ENCODE data around the gene HTRA3.

Gene HTRA3

GRCh38 chr4:8264106-8264505, 5.4 kb upstream of the HTRA3 start:
- Histone ChIP-seq H3K27ac (no peak overlapping the region), H3K4me3 (no peak overlapping the region)

- H3K4me3 ChIP-seq = no peak overlapping the region
- no peak overlapping the region for H3K27ac ChIP-seq
These were observed 4.2 kb upstream of the HTRA3 start for GRCh38 chr4:8265171-8265929.

GRCh38 chr4:8266088-8266487, 3.5 kb upstream of the HTRA3 start:
- H3K27ac ChIP-seq = peak overlapping the region in 2 of 21 experiments; percentile 4 to 24
- no peak overlapping the region for H3K4me3 ChIP-seq

GRCh38 chr4:8266508-8266907, 3.0 kb upstream of the HTRA3 start:
- Histone ChIP-seq H3K27ac (peak overlapping the region in 2 of 21 experiments; percentile 4 to 24), H3K4me3 (no peak overlapping the region)

GRCh38 chr4:8267077-8267476, 2.5 kb upstream of the HTRA3 start:
- Histone ChIP-seq H3K27ac (peak overlapping the region in 1 of 21 experiments; percentile 33), H3K4me3 (no peak overlapping the region)

GRCh38 chr4:8268211-8268610, 1.3 kb upstream of the HTRA3 start:
- no peak overlapping the region for H3K27ac ChIP-seq
- no peak overlapping the region for H3K4me3 ChIP-seq

GRCh38 chr4:8268901-8269534, 536 bp upstream of the HTRA3 start:
- Histone ChIP-seq H3K27ac (peak overlapping the region in 9 of 21 experiments; percentile 15 to 77 (median 46)), H3K4me3 (peak overlapping the region in 2 of 7 experiments; percentile 27 to 36)

GRCh38 chr4:8270418-8270771, 841 bp downstream of the HTRA3 start:
- H3K27ac ChIP-seq = peak overlapping the region in 10 of 21 experiments; percentile 1 to 81 (median 47)

GRCh38 chr4:8270912-8271815, 1.6 kb downstream of the HTRA3 start:
- Histone ChIP-seq H3K4me3 (peak overlapping the region in 5 of 7 experiments; percentile 6 to 43 (median 25)), H3K27ac (peak overlapping the region in 7 of 21 experiments; percentile 6 to 81 (median 67))

More at GRCh38 chr4:8270418-8270771, 841 bp downstream of the HTRA3 start:
- peak overlapping the region; percentile 2 to 43 (median 25) for H3K4me3 ChIP-seq

GRCh38 chr4:8271821-8272220, 2.3 kb downstream of the HTRA3 start:
- H3K27ac ChIP-seq = peak overlapping the region in 5 of 21 experiments; percentile 0 to 81 (median 70)
- H3K4me3 ChIP-seq = peak overlapping the region in 1 of 7 experiments; percentile 43

GRCh38 chr4:8272472-8273428, 3.2 kb downstream of the HTRA3 start:
- no peak overlapping the region for H3K4me3 ChIP-seq
- H3K27ac ChIP-seq = peak overlapping the region in 6 of 21 experiments; percentile 4 to 81 (median 56)

GRCh38 chr4:8273450-8273849, 3.9 kb downstream of the HTRA3 start:
- no peak overlapping the region for H3K4me3 ChIP-seq
- peak overlapping the region in 6 of 21 experiments; percentile 4 to 81 (median 56) for H3K27ac ChIP-seq

GRCh38 chr4:8274066-8274652, 4.6 kb downstream of the HTRA3 start:
- no peak overlapping the region for H3K4me3 ChIP-seq
- H3K27ac ChIP-seq = peak overlapping the region in 5 of 21 experiments; percentile 5 to 81 (median 54)

- peak overlapping the region in 5 of 21 experiments; percentile 5 to 54 (median 26) for H3K27ac ChIP-seq
These were observed 5.4 kb downstream of the HTRA3 start for GRCh38 chr4:8274765-8275547.

GRCh38 chr4:8275548-8275910, 6.0 kb downstream of the HTRA3 start:
- Histone ChIP-seq H3K27ac (peak overlapping the region in 3 of 21 experiments; percentile 5 to 26 (median 7)), H3K4me3 (no peak overlapping the region)

More at GRCh38 chr4:8274765-8275547, 5.4 kb downstream of the HTRA3 start:
- H3K4me3 ChIP-seq = no peak overlapping the region

GRCh38 chr4:8276358-8277240, 7.0 kb downstream of the HTRA3 start:
- no peak overlapping the region for H3K4me3 ChIP-seq

More at GRCh38 chr4:8276358-8277240, 7.0 kb downstream of the HTRA3 start:
- peak overlapping the region in 5 of 21 experiments; percentile 4 to 38 (median 20) for H3K27ac ChIP-seq

All from skin epidermis (tissue), 12 donors.